GM06990 (cell line): ENCODE data around the gene ZDHHC14.

Experiments
- DNase-seq: peaks from one replicate; pipeline ENCODE4 v3.0.0-alpha.2; 2011; ENCODE audit not compliant: insufficient read length; ENCODE audit errors: extremely low read depth
- H3K27me3 ChIP-seq: replicated peaks from 2 replicates; pipeline ENCODE4 v1.6.0; 2011; ENCODE audit warnings: low read length; ENCODE audit not compliant: control insufficient read depth, insufficient read depth
- H3K36me3 ChIP-seq: 2 replicates; pipeline ENCODE4 v1.5.1; 2011; ENCODE audit warnings: low read length; ENCODE audit not compliant: control insufficient read depth, insufficient read depth
- H3K4me3 ChIP-seq: replicated peaks from 2 replicates; pipeline ENCODE4 v1.5.1; 2011; ENCODE audit warnings: low read depth, mild to moderate bottlenecking, control low read depth, low read length
- CTCF ChIP-seq: IDR thresholded peaks from 2 replicates; pipeline ENCODE4 v1.5.1; 2011; ENCODE audit warnings: low read length, control low read depth, mild to moderate bottlenecking, inconsistent platforms; ENCODE audit not compliant: insufficient read depth, poor library complexity, severe bottlenecking

ZDHHC14 gene

GRCh38 chr6:157476797-157477196, 95.8 kb downstream of the ZDHHC14 start:
- no peak for DNase-seq
- Histone ChIP-seq H3K36me3 (no peaks in the 10 kb centered on the region), H3K4me3 (no peak overlapping the region), H3K27me3 (no peaks in the 10 kb centered on the region)
- TF ChIP-seq CTCF, result no peak

GRCh38 chr6:157478926-157479325, 97.9 kb downstream of the ZDHHC14 start:
- TF ChIP-seq CTCF, result no peak
- no peak overlapping the region for H3K4me3 ChIP-seq
- no peak for DNase-seq

GRCh38 chr6:157479464-157480303, 98.7 kb downstream of the ZDHHC14 start:
- H3K36me3 ChIP-seq, result no peaks in the 10 kb centered on the region
- no peak for TF ChIP-seq CTCF
- no peak for DNase-seq
- H3K27me3 ChIP-seq, result no peaks in the 10 kb centered on the region
- H3K4me3 ChIP-seq, result no peak overlapping the region

More at GRCh38 chr6:157478926-157479325, 97.9 kb downstream of the ZDHHC14 start:
- no peaks in the 10 kb centered on the region for H3K27me3 ChIP-seq
- no peaks in the 10 kb centered on the region for H3K36me3 ChIP-seq

GRCh38 chr6:157481189-157481864, 100.3 kb downstream of the ZDHHC14 start:
- no peak for DNase-seq
- TF ChIP-seq CTCF, result no peak
- Histone ChIP-seq H3K36me3 (no peaks in the 10 kb centered on the region), H3K27me3 (no peaks in the 10 kb centered on the region), H3K4me3 (no peak overlapping the region)

- no peaks in the 10 kb centered on the region for H3K36me3 ChIP-seq
- no peak for TF ChIP-seq CTCF
- H3K27me3 ChIP-seq, result no peaks in the 10 kb centered on the region
- H3K4me3 ChIP-seq, result no peak overlapping the region
- no peak for DNase-seq
These were observed 100.9 kb downstream of the ZDHHC14 start for GRCh38 chr6:157481865-157482249.
